NT2/D1 (cell line): ENCODE results near the gene PCSK7.

Source experiments
- YY1 ChIP-seq: IDR thresholded peaks from 2 replicates; pipeline ENCODE4 v1.6.1; 2011; ENCODE audit not compliant: insufficient read length, insufficient read depth
- ZNF274 ChIP-seq: IDR thresholded peaks from 2 replicates; pipeline ENCODE4 v1.6.1; 2011; ENCODE audit warnings: mild to moderate bottlenecking, low read depth, low read length

DNA sequence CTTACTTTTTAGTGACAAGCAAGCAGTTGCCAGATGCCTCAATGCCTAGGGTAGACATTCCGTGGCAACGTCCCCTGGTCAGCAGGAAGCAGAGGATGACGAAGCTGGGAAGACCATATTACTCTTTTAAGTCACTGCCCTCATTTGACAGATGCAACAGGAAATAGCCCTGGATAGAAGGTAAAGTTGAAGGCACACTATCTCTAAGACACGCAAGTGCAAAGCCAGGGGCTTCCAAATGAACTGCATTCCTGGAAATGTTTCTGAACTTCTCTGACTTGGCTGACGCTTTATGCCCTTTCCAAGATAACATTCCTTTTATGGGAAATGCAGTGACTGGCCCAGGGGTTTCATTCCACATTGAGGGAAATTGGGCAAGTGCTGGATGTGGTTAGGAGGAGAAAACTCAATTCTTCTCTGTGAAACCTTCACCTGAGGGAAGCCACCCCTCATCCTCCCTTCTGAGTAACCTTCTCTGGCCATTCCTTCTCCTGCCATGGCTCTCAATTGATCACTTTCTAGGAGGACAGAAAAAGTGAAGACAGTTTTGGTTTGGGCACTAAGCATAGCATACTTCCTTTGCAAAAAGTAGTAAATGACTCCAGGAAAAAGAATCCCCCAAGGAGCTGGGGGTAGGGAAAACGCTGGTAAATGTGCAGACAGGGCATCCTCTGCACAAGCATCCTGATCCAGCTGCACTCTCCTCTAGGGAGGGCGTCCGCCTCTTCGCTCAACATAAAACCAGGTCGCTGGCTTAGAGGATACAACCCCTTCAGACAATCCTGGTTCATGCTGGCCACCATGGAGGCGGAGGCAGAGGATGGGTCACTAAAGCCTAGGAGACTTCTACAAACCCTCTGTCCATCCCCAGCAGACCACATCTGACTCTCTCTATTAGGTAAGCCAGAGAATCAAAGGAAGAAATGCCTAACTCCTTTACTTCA is 14.5 kb downstream of the PCSK7 start:
- no peak for TF ChIP-seq ZNF274
- TF ChIP-seq YY1 = no peak
